SK-N-SH (cell line): ENCODE measurements around the gene VWF.

Experiments used
- CTCF ChIP-seq: fragments of 200-600 bp; sonication (generic); IDR thresholded peaks from 2 replicates; pipeline ENCODE4 v1.6.1; 2017; ENCODE audit warnings: antibody characterized with exemption, mild to moderate bottlenecking, moderate library complexity
- EP300 ChIP-seq, 2 experiments: IDR thresholded peaks; 2 replicates each; pipeline versions ENCODE4 v1.4.0 to v1.6.1; 2012; ENCODE audit warnings: borderline replicate concordance in 1 of 2, low read depth in 1 of 2, low read length in 1 of 2
- GATA2 ChIP-seq: sonication (generic); formaldehyde crosslinking; IDR thresholded peaks from 2 replicates; pipeline ENCODE4 v1.5.0; 2020; ENCODE audit warnings: mild to moderate bottlenecking, missing genetic modification reagents
- MAX ChIP-seq: IDR thresholded peaks from 2 replicates; pipeline ENCODE4 v1.4.0; 2012; ENCODE audit warnings: low read depth
- PBX3 ChIP-seq: IDR thresholded peaks from 2 replicates; pipeline ENCODE4; 2012
- TCF12 ChIP-seq: IDR thresholded peaks from 2 replicates; pipeline ENCODE4 v1.4.0; 2012

- TF ChIP-seq CTCF (no peak), MAX (no peak), TCF12 (no peak), GATA2 (CRISPR knock-in tag) (no peak), PBX3 (no peak), EP300 (IDR thresholded peaks at IDR 0.05; ENCODE audit: borderline replicate concordance in 1 of 2, low read depth in 1 of 2, low read length in 1 of 2) (no peak)
Observed at GRCh38 chr12:5912011-5912410, 212.5 kb downstream of the VWF start.
